ENCODE results near the gene WSCD2.

GRCh38 chr12:108180255-108181094 is 51.4 kb downstream of the WSCD2 start:
- TF ChIP-seq CTCF (IDR thresholded peaks at IDR 0.05) (no peak), POLR2A (IDR thresholded peaks at IDR 0.05) (no peak)

Measured in body of pancreas (tissue), 4 donors.